NCI-H526 treated with DMSO at 0.1 percent for 48 hours (cell line): ENCODE results near the gene OR2B6.
"Not testable (repeated sequence)": the region's sequence is repeated elsewhere in the genome, so short reads cannot be mapped to it uniquely, and the experiment has no call there.

Source experiments
- DNase-seq: peaks from one replicate; lab custom pipeline; 2025; lab: John Stamatoyannopoulos, UW

OR2B6 gene

DNA sequence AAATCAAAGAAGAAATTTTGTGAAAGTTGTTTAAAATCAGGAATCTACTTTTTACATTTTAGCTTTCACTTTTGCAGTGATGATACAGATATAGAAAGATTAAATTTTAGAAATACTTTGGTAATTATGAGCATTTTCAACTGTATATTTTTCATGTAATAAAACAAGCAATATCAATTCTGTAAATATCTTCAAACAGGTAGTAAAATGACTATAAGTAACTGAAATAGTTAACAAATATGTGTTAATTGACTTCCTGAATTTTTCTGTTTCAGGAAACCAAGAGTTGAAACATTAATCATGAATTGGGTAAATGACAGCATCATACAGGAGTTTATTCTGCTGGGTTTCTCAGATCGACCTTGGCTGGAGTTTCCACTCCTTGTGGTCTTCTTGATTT, at the start of gene OR2B6:
Gene OR2B6, plus strand, starts transcription at position 301 of the 400 bp plus-strand sequence. Its CDS starts 0 bp downstream, at position 301.
- DNase-seq = no peak

DNA sequence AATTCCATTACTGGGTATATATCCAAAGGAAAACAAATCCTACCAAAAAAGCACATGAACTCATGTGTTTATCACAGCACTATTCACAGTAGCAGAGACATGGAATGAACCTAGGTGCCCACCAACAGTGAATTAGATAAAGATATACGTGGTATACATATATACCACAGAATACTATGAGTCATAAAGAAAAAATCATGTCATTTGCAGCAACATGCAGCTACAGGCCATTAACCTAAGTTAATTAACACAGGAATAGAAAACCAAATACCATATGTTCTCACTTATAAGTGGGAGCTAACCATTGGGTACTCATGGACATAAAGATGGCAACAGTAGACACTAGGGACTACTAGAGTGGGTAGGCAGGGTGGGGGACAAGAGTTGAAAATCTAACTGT, 49.0 kb upstream of the OR2B6 start:
- DNase-seq = no peak

DNA sequence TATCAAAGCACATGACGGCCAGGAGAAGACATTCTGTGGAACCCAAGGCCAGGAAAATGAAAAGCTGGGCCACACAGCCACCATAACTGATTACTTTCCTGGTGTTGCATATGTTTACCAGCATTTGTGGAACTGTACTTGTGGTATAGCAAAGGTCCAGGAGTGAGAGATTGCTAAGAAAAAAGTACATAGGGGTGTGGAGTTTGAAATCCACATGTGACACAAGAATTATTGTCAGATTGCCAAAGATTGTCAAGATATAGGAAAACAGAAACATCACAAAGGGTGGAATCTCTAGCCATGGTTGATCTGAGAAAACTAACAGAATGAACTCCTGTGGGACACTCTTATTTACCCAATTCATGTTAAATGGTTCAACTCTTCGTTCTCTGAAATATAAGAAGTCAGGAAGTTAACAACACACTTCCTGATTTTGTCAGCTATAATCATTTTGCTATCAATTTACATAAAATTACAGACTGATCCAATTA, 45.0 kb upstream of the OR2B6 start, which contains the start of gene OR2B2:
Gene OR2B2, minus strand, starts transcription at position 441 of the 491 bp plus-strand sequence. Its CDS starts 77 bp downstream, at position 364.
- DNase-seq = no peak

DNA sequence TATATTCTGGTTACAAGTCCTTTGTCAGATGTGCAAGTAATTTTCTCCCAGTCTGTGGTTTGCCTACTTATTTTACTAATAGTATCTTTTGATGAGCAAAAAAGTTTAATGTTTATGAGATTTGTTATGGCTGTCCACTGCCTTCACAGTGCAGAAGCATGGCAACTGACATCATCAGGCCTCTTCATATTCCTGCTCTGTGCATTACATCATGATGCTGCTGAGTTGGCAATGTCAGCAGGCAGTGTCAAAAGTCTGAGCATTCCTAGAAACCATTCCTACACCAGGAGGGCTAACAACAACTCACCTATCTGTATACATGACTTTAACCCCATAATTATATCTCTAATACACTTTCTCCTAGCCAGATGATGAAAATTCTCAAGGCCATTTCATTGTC, 34.1 kb upstream of the OR2B6 start:
- no peak for DNase-seq

DNA sequence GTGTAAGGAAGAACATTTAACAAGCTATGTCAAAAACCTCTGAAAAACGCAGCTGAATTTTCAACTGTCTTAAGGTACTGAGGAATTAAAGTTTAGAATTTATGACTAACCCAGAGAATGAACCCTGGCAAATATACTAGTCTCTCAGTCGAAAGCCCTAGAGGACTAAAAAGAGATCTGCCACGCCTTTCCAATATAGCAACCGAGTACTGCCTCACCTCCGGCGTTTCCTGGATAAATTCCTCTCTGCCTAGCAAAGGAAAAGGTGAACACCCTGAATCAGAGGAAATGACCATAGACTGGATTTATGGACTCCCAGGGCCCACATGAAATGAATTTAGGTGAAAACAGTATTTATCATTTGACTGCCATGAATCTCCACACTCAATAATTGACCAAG, 32.9 kb upstream of the OR2B6 start:
- DNase-seq = no peak

DNA sequence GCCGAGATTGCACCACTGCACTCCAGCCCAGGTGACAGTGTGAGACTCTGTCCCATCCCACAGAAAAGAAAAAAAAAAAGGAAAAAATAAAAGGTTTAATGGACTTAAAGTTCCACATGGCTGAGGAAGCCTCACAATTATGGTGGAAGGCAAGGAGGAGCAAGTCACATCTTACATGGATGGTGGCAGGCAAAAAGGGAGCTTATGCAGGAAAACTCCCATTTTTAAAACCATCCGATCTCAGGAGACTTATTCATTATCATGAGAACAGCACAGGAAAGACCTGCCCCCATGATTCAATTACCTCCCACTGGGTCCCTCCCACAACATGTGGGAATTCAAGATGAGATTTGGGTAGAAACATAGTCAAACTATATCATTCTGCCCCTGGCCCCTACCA, 29.0 kb upstream of the OR2B6 start:
- not testable (repeated sequence) for DNase-seq

DNA sequence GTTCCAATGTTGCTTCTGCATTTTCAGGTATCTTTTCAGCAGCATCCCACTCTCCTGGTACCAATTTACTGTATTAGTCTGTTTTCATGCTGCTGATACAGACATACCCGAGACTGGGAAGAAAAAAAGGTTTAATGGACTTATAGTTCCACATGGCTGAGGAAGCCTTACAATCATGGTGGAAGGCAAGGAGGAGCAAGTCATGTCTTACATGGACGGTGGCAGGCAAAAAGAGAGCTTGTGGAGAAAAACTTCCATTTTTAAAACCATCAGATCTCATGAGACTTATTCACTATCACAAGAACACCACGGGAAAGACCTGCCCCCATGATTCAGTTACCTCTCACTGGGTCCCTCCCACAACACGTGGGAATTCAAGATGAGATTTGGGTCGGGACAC, 27.1 kb upstream of the OR2B6 start:
- DNase-seq = not testable (repeated sequence)

DNA sequence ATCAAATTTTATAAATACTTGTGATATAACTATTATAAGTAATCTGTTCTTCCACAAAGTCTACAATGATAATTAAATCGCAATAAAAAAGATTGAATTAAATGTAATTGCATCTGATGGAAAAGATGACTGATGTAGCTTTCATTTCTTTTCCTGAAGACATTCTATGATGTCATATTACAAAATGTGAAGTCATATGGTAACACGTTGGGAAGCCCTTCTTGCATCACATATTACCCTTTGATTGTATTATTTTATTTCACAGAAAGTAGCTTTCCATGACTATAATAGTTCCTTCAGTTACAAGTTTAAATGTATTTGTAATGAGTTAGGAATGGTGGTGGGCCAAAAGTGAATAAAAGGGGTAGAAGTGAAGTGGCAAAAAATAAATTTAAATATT, 25.8 kb upstream of the OR2B6 start:
- DNase-seq = no peak

DNA sequence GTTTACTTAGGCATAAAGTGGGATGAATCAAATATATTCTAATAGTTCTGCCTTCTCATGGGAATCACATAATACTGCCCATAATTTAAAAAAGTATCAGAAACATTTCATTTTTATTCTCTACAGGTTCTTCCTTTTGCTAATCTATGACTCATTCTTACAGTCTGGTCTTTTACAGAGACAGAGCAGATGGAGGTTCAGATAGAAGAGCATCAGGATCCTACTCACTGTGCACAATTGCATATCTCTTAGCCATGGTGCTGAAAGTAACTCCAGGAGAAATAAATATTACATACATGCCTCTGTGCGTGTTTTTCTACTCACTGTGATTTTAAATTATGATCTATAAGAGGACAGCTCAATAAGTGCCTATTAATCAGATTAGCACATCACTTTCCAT, 16.3 kb upstream of the OR2B6 start:
- no peak for DNase-seq

DNA sequence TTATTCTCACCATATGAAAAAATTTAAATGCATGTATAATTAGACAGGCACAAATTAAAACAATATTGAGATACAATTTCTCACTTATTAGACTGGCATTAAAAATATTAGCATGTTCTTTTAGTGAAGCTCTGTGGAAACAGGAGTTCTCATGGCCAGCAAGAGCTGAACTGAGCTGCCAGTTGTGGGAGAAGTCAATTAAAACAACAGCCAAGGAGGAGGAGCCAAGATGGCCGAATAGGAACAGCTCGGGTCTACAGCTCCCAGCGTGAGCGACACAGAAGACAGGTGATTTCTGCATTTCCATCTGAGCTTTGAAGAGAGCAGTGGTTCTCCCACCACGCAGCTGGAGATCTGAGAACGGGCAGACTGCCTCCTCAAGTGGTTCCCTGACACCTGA, 14.0 kb upstream of the OR2B6 start:
- not testable (repeated sequence) for DNase-seq

DNA sequence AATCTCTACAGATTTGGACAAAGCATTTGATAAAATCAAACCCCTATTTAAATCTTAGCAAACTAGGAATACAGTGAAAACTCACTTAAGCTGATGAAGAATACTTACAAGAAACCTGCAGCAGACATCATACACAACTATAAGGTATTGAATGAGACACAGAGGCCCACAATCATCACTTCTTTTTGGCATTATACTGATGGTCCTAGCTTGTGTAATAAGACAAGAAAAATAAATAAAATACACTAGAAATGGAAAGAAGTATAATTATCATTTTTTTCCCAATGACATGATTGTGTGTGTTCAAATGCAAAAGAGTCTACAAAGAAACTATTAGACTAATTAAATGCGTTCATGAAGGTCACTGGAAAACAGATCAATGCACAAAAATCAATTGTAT, 8.8 kb upstream of the OR2B6 start:
- DNase-seq = no peak

DNA sequence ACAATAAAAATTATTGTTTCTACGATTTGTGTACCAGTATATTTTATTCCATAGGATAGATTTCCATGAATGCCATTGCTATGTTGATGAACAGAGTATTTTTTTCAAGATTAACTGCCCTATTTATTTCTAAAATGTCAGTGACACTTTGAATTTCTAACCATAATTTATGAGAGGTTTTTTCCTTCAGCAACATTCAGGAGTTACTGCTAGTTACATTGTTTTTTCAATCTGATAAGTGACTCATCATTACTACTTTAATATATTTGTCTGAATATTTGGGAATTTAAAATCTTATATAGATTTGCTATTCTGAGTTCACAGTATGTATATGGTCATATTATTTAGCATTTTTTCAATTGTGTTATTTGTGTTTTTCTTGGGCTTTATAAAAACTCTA, 6.0 kb upstream of the OR2B6 start:
- DNase-seq = no peak

DNA sequence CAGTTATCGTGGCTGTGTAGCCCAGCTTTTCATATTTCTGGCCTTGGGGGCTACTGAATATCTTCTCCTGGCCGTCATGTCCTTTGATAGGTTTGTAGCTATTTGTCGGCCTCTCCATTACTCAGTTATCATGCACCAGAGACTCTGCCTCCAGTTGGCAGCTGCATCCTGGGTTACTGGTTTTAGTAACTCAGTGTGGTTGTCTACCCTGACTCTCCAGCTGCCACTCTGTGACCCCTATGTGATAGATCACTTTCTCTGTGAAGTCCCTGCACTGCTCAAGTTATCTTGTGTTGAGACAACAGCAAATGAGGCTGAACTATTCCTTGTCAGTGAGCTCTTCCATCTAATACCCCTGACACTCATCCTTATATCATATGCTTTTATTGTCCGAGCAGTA, 475 bp downstream of the OR2B6 start:
- DNase-seq = no peak

DNA sequence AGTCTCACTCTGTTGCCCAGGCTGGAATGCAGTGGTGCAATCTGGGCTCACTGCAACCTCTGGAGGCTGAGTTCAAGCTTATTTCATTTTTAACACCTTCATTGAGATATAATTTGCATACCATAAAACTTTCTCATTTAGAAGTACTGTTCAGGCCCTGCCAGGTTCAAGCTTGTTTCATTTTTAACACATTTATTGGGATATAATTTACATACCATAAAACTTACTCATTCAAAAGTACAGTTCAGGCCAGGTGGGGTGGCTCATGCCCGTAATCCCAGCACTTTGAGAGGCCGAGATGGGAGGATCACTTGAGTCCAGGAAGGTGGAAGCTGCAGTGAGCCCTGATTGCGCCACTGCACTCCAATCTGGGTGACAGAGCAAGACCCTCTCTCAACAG, 5.5 kb downstream of the OR2B6 start:
- DNase-seq = no peak

DNA sequence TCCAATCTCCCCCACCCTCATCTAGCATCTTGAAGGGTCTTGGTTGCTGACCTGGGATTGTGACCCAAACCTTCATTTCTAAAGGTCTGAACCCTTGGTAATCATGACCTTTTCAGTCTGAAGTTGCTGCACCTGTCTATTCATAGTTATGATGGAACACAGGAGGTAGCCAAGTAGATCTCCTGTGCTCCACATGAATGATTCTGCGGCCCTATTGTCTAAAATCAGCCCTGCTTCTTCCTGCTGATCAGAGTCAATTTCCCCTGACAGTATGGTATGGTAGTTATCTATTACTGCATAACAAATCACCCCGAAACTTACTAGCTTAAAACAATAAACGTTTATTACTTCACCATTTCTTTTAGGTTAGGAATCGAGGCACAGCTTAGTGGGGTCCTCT, 9.0 kb downstream of the OR2B6 start:
- no peak for DNase-seq

DNA sequence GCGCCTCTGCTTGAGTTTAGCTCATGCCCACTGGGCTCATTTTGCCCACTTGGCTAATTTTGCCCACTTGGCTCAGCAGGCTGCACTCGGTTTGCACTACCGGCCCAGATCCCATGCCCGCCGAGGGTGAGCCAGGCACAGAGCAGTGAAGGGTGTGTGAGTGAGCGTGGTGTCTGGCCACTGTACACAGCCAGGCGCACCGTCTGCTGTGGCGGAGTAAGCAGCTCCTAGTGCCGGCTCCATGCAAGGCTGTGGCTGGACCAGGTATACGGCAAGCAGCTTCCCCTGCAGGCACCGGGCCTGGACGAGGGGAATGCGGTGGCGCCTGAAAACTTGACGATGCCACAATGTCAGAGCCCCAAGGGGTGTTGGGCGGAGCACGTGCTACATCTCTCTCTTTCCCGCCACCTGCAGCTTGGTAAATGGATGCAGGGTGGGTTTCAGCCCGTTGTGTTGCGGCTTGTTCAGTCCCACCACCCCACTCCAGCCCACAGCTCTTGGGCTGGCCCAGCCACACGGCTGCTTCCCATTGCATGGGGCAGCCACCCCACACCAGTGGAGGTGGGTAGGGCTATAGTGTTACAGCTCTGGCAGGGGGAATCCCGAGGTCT, 9.9 kb downstream of the OR2B6 start:
- DNase-seq = no peak

DNA sequence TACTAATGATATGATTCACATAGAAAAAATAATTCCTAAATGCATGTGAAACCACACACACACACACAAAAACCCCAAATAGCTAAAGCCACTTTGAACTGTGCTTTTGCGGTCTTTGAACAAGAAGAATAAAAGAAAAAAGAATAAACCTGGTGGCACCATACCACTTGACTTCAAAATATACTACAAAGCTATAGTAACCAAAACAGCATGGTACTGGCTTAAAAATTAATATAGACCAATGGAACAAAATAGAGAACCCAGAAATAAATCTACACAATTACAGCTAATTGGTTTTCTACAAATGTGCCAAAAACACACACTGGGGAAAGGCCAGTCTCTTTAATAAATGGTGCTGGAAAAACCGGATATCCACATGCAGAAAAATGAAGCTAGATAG, 13.4 kb downstream of the OR2B6 start:
- no peak for DNase-seq

DNA sequence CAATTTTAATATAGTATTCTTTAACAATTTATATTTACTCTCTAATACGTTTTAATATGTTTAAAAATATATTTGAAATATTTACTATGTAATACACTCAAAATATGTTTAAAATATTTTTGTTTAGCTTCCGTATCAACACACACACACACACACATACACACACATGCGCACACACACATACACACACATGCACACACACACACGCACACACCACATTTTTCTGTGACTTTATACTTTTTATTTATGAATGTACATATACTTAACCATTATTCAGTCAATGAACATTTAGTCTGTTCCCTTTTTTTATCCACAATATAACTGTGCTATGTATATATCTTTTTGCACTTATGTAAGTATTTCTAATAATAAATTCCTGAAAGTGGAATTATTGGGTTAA, 15.7 kb downstream of the OR2B6 start:
- DNase-seq = no peak

DNA sequence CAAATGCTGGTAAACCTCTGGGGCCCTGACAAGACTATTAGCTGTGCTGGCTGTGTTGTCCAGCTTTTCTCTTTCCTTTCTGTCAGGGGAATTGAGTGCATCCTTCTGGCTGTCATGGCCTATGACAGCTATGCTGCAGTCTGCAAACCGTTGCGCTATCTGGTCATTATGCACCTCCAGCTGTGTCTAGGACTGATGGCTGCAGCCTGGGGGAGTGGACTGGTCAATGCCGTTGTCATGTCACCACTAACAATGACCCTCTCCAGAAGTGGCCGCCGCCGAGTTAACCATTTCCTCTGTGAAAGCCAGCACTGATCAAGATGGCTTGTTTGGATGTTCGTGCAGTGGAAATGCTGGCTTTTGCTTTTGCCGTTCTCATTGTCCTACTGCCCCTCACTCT, 20.3 kb downstream of the OR2B6 start:
- DNase-seq = no peak

DNA sequence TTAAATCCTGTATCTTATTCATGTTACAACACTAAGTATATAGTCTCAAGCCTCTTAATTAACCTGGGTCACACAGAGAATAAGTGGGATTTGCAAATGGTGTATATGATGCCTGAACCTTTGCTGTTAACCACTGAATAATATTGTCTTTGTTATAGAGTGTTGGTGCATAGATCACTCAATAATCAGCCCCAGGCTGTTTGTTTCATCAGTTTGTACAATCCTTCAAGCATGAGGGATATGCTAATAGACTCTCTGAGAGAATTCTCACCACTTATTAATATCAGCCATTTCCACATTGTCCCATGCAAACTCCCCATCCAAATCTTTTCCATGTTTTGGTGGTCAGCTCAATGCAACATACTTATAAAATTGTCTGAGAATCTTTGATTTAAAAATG, 21.7 kb downstream of the OR2B6 start:
- DNase-seq = peak; percentile 5

DNA sequence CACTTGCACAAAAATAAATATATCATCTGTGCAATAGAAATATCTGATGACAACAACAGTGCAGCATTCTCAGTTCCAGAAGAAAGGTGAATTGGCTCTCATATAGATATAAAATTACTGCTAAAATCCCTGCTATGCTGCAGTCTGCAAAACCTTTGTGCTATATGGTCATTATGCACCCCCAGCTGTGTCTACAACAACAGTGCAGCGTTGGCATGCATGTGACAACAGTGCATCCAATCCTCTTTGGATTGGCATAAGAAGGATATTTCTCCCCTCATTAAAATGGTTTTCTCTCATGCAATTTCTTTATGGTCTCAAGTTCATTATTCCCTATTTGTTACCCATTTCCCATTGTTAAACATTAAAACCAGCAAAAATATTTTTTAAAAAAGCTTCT, 23.1 kb downstream of the OR2B6 start:
- no peak for DNase-seq

DNA sequence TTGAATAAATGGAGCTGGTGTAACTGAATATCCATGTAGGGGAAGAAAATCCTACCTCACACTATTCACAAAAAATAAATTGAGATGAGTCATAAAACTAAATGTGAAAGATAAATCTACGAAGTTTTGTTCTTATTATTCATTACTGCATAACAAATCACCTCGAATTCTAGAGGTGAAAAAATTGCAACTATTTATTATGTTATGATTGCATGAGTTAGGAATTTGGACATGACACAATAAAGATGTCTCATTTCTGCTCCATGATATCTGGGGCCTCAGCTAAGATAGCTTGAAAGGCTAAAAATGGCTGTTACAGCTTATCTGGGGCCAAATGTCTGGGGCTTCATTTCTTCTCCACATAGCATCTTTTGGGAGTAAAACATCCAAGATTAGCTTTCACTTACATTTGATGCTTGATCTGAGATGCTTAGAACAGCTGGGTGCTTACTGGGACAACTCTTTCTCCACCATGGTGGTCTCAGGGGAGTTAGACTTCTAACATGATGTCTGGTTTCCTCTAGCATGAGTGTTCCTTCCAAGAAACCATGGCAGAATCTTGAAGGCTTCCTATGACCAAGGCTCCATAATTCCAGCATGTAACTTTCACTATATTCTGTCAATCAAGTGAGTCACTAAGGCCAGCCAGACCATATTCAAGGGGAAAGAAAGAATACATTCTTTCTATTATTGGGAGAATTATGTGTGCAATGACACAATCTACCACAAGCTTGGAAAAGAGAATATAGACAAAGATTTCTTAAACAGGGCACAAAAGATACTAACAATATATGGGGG, 30.1 kb downstream of the OR2B6 start:
- DNase-seq = no peak

DNA sequence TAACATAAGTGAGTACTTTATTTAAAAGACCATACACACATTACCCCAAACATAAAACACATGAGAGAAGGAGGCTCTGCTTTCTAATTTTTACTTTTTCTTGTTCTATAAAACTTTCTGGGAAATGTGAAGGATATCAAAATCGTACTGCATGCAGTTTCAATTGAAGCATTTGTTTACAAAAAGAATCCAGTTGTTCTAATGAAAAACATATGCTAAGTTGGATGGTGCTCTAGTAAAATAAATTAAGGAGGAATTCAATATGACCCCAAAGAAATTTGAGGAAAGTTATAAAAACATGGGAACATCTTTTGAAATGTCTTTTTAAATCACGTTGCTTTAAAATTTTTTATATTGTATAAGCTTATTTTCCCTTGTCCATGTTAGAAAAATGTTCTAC, 37.6 kb downstream of the OR2B6 start:
- DNase-seq = no peak
